Esophagus squamous epithelium (tissue), 5 donors: ENCODE data around the gene ARSJ. TPM values are rescaled to one million over a fixed set of nuclear protein-coding genes. Genes with fewer than 3 reads are reported as not detected.

Source experiments
- DNase-seq: peaks from one replicate; lab custom pipeline; 2025; lab: John Stamatoyannopoulos, UW
- H3K27ac ChIP-seq, 4 donors: fragments of 200-600 bp; sonication (generic); one replicate each; pipeline ENCODE4 v1.5.1; 2016 to 2019; ENCODE audit warnings: mild to moderate bottlenecking in 1 of 4
- H3K27me3 ChIP-seq, 4 donors: fragments of 200-600 bp; sonication (generic); 1 replicate in 3 of 4; 2 replicates in 1 of 4; pipeline versions ENCODE4 v1.5.1 to v1.6.0; 2017 to 2021; ENCODE audit warnings: antibody characterized with exemption in 1 of 4
- H3K36me3 ChIP-seq, 3 donors: fragments of 200-600 bp; sonication (generic); one replicate each; pipeline ENCODE4 v1.5.1; 2016 to 2019
- H3K4me1 ChIP-seq, 3 donors: fragments of 200-600 bp; sonication (generic); one replicate each; pipeline ENCODE4 v1.5.1; 2017 to 2019
- H3K4me3 ChIP-seq, 4 donors: fragments of 200-600 bp; sonication (generic); 1 replicate in 3 of 4; 2 replicates in 1 of 4; pipeline ENCODE4 v1.5.1; 2016 to 2019; ENCODE audit warnings: mild to moderate bottlenecking in 2 of 4, moderate library complexity in 1 of 4
- H3K9me3 ChIP-seq, 3 donors: fragments of 200-600 bp; sonication (generic); one replicate each; pipeline ENCODE4 v1.5.1; 2016 to 2019
- POLR2A ChIP-seq, 4 donors: fragments of 450-650 bp; IDR thresholded peaks; one replicate each; pipeline ENCODE4 v1.6.1; 2017; ENCODE audit warnings: antibody characterized with exemption in 4 of 4, mild to moderate bottlenecking in 4 of 4, moderate library complexity in 3 of 4
- WGBS, 2 donors: methylation state at CpG; one replicate each; pipeline ENCODE4 v1.1.5; 2018; 5-methylcytosine and 5-hydroxymethylcytosine counted together
- intact Hi-C: fragments of 100-400 bp; cut with DNase I; formaldehyde crosslinking; loops from one replicate; pipeline ENCODE4 v1.15.0; 2022
- total RNA-seq, 4 donors: library from RNA; depleted of rRNA; stranded (reverse); fragments of >200 nt; gene quantifications; one replicate each; pipeline ENCODE4 v1.1.0, GENCODE V29; 2016
- TF ChIP-seq, protein P1 (sequence below), 6 experiments: fragments of 450-650 bp in 4 of 6; fragments of 200-600 bp in 2 of 6; sonication (generic) in 2 of 6; IDR thresholded peaks; one replicate each; pipeline ENCODE4 v1.5.1; 2016 to 2019; ENCODE audit warnings: antibody characterized with exemption in 6 of 6, mild to moderate bottlenecking in 4 of 6, moderate library complexity in 4 of 6
- donor health status: DM: yes; HTN: yes; CAD: no.

Gene ARSJ
- total RNA-seq, result 10 to 100 TPM in 1 of 4 donors, 1 to 10 TPM in 3; 2.7 to 10.3 (median 5.8) TPM

DNA sequence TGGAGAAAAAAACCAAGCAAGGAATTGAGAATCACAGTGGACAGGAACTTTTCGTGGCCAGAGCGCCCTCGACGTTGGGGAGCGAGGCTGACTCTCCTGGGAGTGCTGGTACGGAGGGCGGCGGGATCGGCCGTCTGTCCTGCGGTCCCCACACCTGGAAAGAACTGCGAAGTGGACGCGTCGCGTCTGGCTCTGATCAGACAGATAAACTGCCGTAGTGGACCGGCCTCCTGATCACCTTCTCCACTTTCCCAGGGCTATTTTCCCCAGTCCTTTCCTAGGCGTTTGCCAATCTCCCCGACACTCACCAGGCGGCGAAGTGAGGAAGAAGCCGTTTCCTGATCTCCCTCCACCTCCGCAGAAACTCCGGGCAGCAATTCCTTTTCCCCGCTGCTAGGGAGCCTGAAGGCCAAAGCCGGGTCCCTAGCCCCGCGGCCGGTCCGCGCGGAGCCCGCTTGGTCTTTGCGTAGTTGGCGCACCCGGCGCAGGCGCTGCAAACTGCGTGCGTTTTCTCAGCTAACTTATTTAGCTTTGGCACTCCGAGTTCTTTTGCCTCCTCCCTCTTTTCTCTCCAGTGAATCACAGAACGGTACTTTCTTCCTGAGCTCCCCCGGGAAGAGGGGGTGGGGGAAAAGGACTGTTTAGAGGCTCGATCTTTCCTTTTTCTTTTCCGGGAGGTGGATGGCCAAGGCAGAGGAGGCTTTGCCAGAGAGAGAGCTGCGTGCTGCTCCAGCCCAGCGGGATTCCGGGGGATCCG is at the start of gene ARSJ:
ARSJ (minus strand) TSS at position 500 of the 757 bp plus-strand sequence. CDS start 813 bp downstream, outside the sequence.
- Histone ChIP-seq H3K9me3 (no peaks in the 10 kb centered on the region), H3K4me3 (peak within 1 kb of the TSS; percentile 67 to 84 (median 74)), H3K27me3 (no peaks in the 10 kb centered on the region), H3K4me1 (peaks cover 0 to 61% (median 8%) of the 10 kb centered on the region in 3 donors), H3K27ac (peak within 1 kb of the TSS; percentile 85 to 91 (median 90)), H3K36me3 (no peaks in the 10 kb centered on the region)
- intact Hi-C loops, result no loop called here
- peak in 2 of 4 donors; percentile 48 to 56 for TF ChIP-seq POLR2A (IDR thresholded peaks at IDR 0.05)
- TF ChIP-seq, protein P1, sequence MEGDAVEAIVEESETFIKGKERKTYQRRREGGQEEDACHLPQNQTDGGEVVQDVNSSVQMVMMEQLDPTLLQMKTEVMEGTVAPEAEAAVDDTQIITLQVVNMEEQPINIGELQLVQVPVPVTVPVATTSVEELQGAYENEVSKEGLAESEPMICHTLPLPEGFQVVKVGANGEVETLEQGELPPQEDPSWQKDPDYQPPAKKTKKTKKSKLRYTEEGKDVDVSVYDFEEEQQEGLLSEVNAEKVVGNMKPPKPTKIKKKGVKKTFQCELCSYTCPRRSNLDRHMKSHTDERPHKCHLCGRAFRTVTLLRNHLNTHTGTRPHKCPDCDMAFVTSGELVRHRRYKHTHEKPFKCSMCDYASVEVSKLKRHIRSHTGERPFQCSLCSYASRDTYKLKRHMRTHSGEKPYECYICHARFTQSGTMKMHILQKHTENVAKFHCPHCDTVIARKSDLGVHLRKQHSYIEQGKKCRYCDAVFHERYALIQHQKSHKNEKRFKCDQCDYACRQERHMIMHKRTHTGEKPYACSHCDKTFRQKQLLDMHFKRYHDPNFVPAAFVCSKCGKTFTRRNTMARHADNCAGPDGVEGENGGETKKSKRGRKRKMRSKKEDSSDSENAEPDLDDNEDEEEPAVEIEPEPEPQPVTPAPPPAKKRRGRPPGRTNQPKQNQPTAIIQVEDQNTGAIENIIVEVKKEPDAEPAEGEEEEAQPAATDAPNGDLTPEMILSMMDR (IDR thresholded peaks at IDR 0.05), result peak in 1 of 6 experiments; percentile 14
- 2 to 15% methylated on average over 24 to 38 of the region's 50 CpGs for WGBS, 2 donors
- no peak for DNase-seq

DNA sequence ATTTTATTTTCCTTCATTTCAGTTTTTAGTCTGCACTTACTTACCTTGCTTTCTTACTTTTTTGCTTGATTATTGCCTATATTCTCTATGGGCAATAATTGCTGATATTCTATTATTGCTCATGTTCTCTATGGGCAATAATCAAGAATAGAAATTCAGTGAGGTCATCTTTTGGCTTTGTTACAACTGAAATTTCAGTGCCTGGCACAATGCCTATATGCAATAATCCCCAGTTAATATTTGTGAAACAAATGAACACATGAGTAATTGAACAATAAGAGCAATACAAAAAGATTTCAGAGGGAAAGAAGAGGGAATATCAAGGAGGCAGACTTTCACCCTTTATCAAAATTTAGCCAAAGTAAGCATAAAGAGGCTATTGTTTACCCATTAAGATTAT is 48.6 kb upstream of the ARSJ start:
- no peaks in the 10 kb centered on the region for H3K27me3 ChIP-seq
- intact Hi-C loops, result no loop called here
- H3K4me3 ChIP-seq, result no peak overlapping the region
- no peak overlapping the region for H3K27ac ChIP-seq
- TF ChIP-seq, protein P1 (IDR thresholded peaks at IDR 0.05), result no peak
- TF ChIP-seq POLR2A (IDR thresholded peaks at IDR 0.05), result no peak
- H3K9me3 ChIP-seq, result no peaks in the 10 kb centered on the region
- H3K36me3 ChIP-seq, result no peaks in the 10 kb centered on the region
- no peak for DNase-seq
- no peaks in the 10 kb centered on the region for H3K4me1 ChIP-seq

DNA sequence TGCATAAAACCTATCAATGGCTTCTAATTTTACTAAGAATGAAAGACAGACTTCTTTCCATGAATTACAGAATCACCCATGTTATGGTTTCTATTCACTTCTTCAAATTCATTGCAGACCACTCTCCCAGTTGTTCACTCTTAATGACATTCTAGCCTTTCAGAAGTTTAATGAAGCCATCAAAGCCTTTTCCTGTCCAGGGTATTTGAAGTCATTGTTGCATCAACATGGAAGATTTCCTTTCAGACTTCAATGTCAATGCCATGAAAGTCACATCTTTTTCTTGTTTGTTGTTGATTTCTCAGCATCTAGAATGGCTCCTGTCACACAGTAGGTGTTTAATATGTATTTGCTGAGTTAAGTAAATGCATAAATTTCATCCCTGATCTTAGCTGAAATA is 48.1 kb upstream of the ARSJ start:
- Histone ChIP-seq H3K27me3 (no peaks in the 10 kb centered on the region), H3K4me1 (no peaks in the 10 kb centered on the region), H3K27ac (no peak overlapping the region), H3K9me3 (no peaks in the 10 kb centered on the region), H3K4me3 (no peak overlapping the region), H3K36me3 (no peaks in the 10 kb centered on the region)
- TF ChIP-seq, protein P1 (IDR thresholded peaks at IDR 0.05), result no peak
- TF ChIP-seq POLR2A (IDR thresholded peaks at IDR 0.05), result no peak
- DNase-seq, result no peak
- intact Hi-C loops, result no loop called here

DNA sequence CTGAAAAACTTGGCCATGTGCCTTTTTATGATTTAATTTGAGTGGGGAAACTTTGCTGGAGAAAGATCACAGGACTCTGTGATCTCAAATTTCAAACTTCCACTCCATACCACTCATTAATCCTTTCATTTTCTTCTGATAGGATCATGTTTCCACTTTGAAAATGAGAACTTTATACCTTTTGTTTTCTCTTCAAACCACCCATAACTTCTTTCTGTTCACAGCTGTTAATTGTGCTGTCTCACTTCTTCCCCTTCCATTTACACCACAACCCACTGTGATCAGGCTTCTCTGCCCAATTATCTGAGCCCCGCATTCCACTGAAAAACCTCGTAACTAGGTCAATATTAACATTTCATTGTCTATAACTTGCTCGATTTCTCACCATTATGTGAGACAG is 47.0 kb upstream of the ARSJ start:
- Histone ChIP-seq H3K36me3 (no peaks in the 10 kb centered on the region), H3K4me3 (no peak overlapping the region), H3K9me3 (no peaks in the 10 kb centered on the region), H3K27me3 (no peaks in the 10 kb centered on the region), H3K4me1 (no peaks in the 10 kb centered on the region), H3K27ac (no peak overlapping the region)
- intact Hi-C loops, result no loop called here
- DNase-seq, result no peak
- 79 to 88% methylated on average over 3 of the region's 3 CpGs for WGBS, 2 donors
- TF ChIP-seq, protein P1 (IDR thresholded peaks at IDR 0.05), result no peak
- TF ChIP-seq POLR2A (IDR thresholded peaks at IDR 0.05), result no peak

DNA sequence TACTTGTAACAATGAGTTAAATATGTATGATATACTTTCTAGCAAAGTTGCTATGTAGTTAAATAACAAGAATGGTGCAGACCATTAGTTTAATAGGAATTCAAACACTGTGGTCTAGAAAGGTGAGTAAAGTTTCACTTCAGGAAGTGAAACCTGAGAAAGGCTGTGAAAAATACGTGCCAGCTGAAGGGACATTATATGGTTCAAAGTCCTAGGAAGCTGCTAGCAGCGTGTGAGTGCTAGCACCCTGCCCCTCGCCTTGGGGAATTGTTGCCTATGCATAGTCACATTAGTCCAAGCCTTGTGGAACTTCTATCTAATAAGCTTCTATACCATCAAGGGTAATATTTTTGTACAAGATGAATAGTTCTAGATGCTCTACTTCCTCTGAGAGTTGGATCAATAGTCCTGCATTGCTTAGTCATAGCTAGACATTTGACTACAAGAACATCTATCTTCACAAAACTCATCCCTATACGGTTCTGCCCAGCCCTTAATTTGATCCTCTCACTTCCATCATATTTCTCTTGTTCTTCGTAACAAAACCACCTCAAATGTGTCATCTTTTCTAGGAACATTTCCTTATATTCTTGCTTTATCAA is 45.8 kb upstream of the ARSJ start:
- no peaks in the 10 kb centered on the region for H3K4me1 ChIP-seq
- intact Hi-C loops, result no loop called here
- H3K9me3 ChIP-seq, result no peaks in the 10 kb centered on the region
- H3K4me3 ChIP-seq, result no peak overlapping the region
- no peaks in the 10 kb centered on the region for H3K36me3 ChIP-seq
- no peak for DNase-seq
- 75 to 85% methylated on average over 5 of the region's 5 CpGs for WGBS, 2 donors
- TF ChIP-seq, protein P1 (IDR thresholded peaks at IDR 0.05), result no peak
- TF ChIP-seq POLR2A (IDR thresholded peaks at IDR 0.05), result no peak
- H3K27me3 ChIP-seq, result no peaks in the 10 kb centered on the region
- H3K27ac ChIP-seq, result no peak overlapping the region
